Stimulated activated CD8-positive, alpha-beta memory T cell treated with anti-CD3 and anti-CD28 coated beads, Interleukin-12 subunit alpha, Interleukin-12 subunit beta, amount 100 ng/mL, for 1 hour (primary cell): ENCODE measurements around the gene TBCB.
"Not testable (repeated sequence)": the region's sequence is repeated elsewhere in the genome, so short reads cannot be mapped to it uniquely, and the experiment has no call there.

Source experiments
- DNase-seq: peaks from one replicate; pipeline ENCODE4 v3.0.0-alpha.2; 2020; ENCODE audit warnings: low read depth

TBCB gene

GRCh38 chr19:36115453-36116343 lies at the start of gene TBCB:
TSS of gene TBCB (plus strand) at chr19:36115468. CDS start at chr19:36115561, 93 bp downstream.
- DNase-seq = peak; percentile 82

- no peak for DNase-seq
These were observed 47.6 kb upstream of the TBCB start for GRCh38 chr19:36067681-36068080.

GRCh38 chr19:36068810-36069499 lies 46.3 kb upstream of the TBCB start:
- DNase-seq = not testable (repeated sequence)

- DNase-seq = no peak
These were observed 43.2 kb upstream of the TBCB start for GRCh38 chr19:36072081-36072480.

GRCh38 chr19:36073121-36073876 lies 42.0 kb upstream of the TBCB start:
- DNase-seq = no peak

- DNase-seq = no peak
These were observed 35.8 kb upstream of the TBCB start for GRCh38 chr19:36079389-36079945.

- DNase-seq = no peak
These were observed 33.9 kb upstream of the TBCB start for GRCh38 chr19:36081385-36081784.

- DNase-seq = no peak
These were observed 33.4 kb upstream of the TBCB start for GRCh38 chr19:36081894-36082293.

GRCh38 chr19:36082916-36083315 lies 32.4 kb upstream of the TBCB start:
- no peak for DNase-seq

- no peak for DNase-seq
These were observed 30.8 kb upstream of the TBCB start for GRCh38 chr19:36084231-36085009.

- no peak for DNase-seq
These were observed 28.9 kb upstream of the TBCB start for GRCh38 chr19:36086326-36086725.

GRCh38 chr19:36089847-36090246 lies 25.4 kb upstream of the TBCB start:
- DNase-seq = no peak

GRCh38 chr19:36090910-36091695 lies 24.2 kb upstream of the TBCB start:
- DNase-seq = no peak

GRCh38 chr19:36092566-36092965 lies 22.7 kb upstream of the TBCB start:
- DNase-seq = no peak

GRCh38 chr19:36093146-36093662 lies 22.1 kb upstream of the TBCB start:
- no peak for DNase-seq

- DNase-seq = no peak
These were observed 21.6 kb upstream of the TBCB start for GRCh38 chr19:36093687-36094086.

- DNase-seq = no peak
These were observed 18.2 kb upstream of the TBCB start for GRCh38 chr19:36097036-36097435.

- no peak for DNase-seq
These were observed 16.0 kb upstream of the TBCB start for GRCh38 chr19:36099166-36099785.

GRCh38 chr19:36100476-36100875 lies 14.8 kb upstream of the TBCB start:
- no peak for DNase-seq
